G401 (cell line): ENCODE data around the gene CRISP1. TPM values are rescaled to one million over a fixed set of nuclear protein-coding genes. Genes with fewer than 3 reads are reported as not detected.
"Not testable (repeated sequence)": the region's sequence is repeated elsewhere in the genome, so short reads cannot be mapped to it uniquely, and the experiment has no call there.

Experiments
- DNase-seq: peaks from one replicate; pipeline ENCODE4 v3.0.0-alpha.2; 2015; ENCODE audit warnings: low spot score
- in situ Hi-C: cut with HindIII; loops from 2 replicates; pipeline ENCODE4 v1.10.0; 2016; ENCODE audit warnings: low sequenced_read_pairs, mixed read lengths
- total RNA-seq: library from RNA; depleted of rRNA; stranded (reverse); fragments of >200 nt; shearing (Covaris generic); gene quantifications from 2 replicates; pipeline ENCODE4 v1.2.3, GENCODE V29; 2014; rRNA removed

The CRISP1 gene
- total RNA-seq = not detected in 2 replicates

DNA sequence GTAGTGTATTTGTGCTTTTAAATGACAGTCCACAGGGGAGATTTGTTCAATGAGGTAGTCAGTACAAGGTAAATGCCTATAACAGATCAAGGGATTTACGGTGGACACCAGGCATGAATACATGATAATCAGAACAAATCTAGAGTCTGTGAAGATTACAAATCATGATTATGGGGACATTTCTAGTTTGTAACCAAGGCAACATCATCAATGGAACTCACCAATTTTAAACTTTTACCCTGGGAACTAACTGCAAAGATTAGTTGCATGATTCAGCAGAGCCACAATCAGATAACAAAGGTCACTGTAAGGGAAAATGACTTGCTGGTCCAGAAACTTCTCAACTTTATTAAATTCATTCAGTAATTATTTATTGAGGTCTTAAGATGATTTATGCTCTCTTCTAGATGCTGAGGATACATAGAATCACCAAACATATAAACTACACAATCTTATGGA is at the start of gene CRISP1:
CRISP1 (minus strand) TSS at position 51 of the 459 bp plus-strand sequence. CDS start 9,135 bp downstream, outside the sequence.
- in situ Hi-C loops = no loop called here
- no peak for DNase-seq

- peak; percentile 86 for DNase-seq
- in situ Hi-C loops = no loop called here
These were observed 48.7 kb upstream of the CRISP1 start for GRCh38 chr6:49915035-49915434.

GRCh38 chr6:49913636-49914375 is 47.5 kb upstream of the CRISP1 start:
- DNase-seq = no peak

DNA sequence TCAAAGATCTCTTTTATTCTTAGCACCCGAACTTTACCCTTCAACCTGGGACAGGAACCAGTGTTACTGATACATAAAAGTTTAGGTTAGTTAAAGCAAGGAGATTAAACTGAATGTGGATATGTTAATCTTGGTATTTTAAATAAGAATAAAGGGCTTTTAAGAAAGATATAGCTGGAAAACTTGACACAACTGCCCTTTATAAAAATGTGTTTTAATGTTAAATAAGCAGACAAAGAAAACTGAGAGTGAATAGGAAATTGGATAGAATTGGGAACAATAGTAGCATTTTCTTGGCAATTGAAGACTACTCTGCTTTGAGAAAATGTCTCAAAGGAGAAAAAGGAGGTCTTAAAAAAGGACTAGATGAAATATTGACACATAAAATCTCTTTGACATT is 45.9 kb upstream of the CRISP1 start:
- no peak for DNase-seq
- in situ Hi-C loops = no loop called here

More at GRCh38 chr6:49913636-49914375, 47.5 kb upstream of the CRISP1 start:
- in situ Hi-C loops = no loop called here

GRCh38 chr6:49911252-49911651 is 44.9 kb upstream of the CRISP1 start:
- DNase-seq = no peak
- in situ Hi-C loops = no loop called here

- DNase-seq = no peak
- in situ Hi-C loops = no loop called here
These were observed 43.2 kb upstream of the CRISP1 start for GRCh38 chr6:49909563-49909962.

GRCh38 chr6:49906526-49906925 is 40.2 kb upstream of the CRISP1 start:
- in situ Hi-C loops = no loop called here
- DNase-seq = peak; percentile 84

DNA sequence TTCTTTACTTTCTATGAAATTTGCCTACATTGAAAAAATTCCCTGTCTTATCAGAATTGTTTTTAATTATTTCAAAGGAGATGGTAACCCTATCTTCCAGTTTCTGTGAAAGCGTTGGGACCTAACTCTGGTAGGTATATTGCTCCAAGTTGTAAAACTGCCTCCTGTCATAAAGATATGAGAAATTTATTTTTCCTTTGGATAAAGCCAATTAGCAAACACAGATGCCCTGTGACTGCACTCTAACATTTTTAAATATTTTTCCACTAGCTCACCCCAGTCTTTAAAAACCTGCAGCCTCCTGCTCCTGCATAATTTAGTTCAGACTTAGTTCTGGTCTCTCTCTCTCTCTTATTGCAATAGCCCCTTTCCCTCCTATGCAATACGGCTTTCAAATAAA is 39.0 kb upstream of the CRISP1 start:
- DNase-seq = no peak
- in situ Hi-C loops = no loop called here

DNA sequence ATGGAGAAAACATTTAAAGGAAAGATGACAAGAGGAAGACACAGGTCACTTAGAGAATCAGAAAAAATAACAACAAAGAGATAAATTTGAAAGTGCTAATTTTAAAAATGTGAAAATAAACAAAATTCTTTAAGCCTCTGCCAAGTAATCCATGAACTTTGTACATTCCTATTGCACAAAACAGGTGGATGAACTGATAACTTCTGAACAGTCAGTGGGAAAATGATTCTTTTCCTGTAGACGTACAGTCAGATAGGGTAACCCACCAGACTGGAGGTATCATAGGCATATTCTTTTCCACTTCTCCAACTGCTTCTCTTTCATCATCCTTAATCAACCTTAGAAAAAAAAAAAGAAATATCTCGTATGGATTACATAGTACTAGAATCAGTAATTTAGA is 36.5 kb upstream of the CRISP1 start:
- in situ Hi-C loops = no loop called here
- no peak for DNase-seq

DNA sequence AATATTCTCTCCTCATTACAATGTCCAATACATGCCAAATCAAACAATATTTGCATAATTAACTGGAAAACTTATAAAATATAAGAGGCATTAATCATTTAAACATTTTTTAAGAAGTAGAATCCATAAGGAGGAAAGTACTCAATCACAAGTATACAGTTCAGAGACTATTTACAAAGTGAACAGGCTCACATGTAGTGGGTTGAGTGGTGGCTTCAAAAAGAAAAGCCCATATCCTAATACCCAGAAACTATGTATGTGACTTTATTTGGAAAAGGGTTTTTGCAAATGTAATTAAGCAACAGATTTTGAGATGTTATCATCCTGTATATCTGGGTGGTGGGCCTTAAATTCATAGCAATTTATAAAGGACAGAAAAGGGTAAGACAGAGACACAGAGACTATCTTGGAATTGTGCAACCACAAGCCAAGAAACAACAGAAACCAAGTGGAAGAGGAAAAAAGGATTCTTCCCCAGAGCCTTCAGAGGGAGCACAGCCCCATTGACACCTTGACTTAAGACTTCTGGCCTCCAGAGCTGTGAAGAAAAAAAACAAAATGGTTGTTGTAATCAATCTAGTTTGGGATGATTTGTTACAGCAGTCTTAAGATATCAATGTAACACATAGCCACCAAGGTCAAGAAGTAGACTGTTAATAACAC is 32.7 kb upstream of the CRISP1 start:
- in situ Hi-C loops = no loop called here
- no peak for DNase-seq

DNA sequence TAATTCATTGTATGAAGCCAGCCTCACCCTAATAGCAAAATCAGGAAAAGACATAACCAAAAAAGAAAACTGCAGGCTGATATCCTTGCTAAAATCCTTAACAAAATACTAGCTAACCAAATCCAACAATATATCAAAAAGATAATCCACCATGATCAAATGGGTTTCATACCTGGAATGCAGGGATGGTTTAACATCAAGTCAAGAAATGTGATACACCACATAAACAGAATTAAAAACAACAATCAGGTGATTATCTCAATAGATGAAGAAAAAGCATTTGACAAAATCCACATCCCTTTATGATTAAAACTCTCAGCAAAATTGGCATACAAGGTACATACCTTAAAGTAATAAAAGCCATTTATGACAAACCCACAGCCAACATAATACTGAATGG is 29.2 kb upstream of the CRISP1 start:
- DNase-seq, in situ Hi-C loops: not testable (repeated sequence)

DNA sequence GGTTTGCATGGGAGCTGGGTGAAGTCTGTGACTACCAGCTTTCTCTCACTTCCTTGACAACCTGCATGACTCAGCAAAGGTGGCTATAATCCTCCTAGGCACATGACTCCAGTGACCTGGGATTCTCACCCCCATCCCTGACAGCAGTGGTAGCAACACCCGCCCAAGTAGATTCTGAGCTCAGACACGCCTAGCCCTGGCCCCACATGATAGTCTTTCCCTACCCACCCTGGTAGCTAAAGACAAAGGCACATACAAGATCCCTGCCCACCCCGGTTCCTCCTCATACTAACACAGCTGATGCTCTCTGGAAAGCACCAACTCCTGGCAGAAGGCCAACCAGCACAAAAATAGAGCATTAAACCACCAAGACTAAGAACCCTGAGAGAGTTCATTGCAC is 25.9 kb upstream of the CRISP1 start:
- no peak for DNase-seq
- in situ Hi-C loops = no loop called here

DNA sequence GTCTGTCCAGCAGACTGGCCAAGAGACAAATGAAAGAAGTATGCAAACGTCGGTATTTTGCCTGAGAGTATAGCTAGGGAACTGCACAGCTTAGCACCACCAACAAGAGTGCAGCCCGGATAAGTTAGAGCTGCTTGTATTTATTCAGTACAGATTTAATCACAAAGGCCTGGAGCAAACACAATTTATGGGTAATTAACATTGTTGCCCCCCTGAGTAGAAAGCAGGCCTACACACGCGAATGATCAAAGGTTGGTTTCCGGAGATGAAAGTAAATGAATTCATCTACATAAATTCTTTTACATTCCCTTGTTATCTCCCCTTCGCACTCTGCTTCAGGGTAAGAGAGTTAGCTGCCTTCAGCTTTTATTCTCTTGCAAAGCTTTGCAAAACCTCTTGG is 24.7 kb upstream of the CRISP1 start:
- in situ Hi-C loops = no loop called here
- DNase-seq = no peak

DNA sequence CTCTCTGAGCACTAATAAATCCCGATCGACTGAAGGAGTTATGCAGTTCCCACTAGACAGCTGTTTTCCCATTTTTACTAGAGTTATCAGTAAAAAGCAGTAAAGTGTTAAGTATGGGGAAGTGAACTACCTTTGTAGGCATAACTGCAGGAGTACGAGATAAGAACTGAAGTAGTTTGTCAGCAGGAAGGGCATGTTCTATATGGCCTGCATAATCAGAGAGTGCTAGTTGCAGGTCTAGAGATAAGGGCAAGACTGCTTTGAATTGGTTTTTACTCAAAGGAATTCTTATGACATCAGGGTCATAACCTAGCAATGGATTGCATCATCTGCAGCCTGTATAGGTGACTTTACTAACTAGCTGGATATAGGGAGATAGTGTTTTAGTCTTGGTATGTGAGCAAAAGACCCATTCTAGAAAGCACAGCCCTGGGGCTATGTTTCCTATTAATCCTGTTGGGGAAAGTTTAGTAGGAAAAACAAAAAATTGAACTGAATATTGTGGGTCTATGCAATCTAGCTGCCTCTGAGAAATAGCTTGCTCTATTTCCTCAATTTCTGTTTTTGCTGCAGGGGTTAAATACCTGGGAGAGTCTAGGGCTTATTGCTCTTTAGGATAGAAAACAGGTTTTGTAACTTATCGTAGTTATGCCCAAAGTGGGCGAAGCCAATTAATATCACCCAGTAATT is 22.6 kb upstream of the CRISP1 start:
- in situ Hi-C loops = no loop called here

GRCh38 chr6:49868951-49869529 is 2.7 kb upstream of the CRISP1 start:
- in situ Hi-C loops = no loop called here
- DNase-seq = no peak

More for the DNA sequence above, 22.6 kb upstream of the CRISP1 start:
- no peak for DNase-seq

DNA sequence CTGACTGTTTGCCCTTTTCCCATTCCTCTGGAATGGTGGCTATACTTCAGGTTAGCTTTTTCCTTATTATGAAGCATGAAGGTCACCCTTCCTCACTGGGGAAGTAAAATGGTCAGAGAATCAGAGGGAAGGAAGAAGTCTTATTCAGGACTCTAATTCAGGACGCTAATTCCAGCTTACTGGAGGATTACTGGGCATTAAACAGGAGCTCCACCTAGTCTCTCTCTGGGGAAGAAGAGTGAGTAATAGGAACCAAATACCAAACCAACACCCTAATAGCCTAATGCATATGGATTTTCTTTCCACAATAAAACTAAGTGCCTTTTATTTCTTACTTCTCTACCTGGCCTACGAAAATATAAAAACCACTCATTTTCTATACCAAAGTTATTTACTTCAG is 10.1 kb downstream of the CRISP1 start:
- in situ Hi-C loops = no loop called here
- DNase-seq = no peak

GRCh38 chr6:49855221-49855620 is 11.1 kb downstream of the CRISP1 start:
- in situ Hi-C loops = no loop called here
- no peak for DNase-seq

- no peak for DNase-seq
- in situ Hi-C loops = no loop called here
These were observed 13.4 kb downstream of the CRISP1 start for GRCh38 chr6:49852975-49853374.

GRCh38 chr6:49849213-49849907 is 17.0 kb downstream of the CRISP1 start:
- in situ Hi-C loops = no loop called here
- peak; percentile 64 for DNase-seq
